ENCODE data around the gene ACACB. TPM values are rescaled to one million over a fixed set of nuclear protein-coding genes. Genes with fewer than 3 reads are reported as not detected.

The ACACB gene
- total and polyA plus RNA-seq, 2 experiments from 2014 or later = 6.2 to 15.4 TPM

- DNase-seq (ENCODE audit: low spot score) (no peak), ATAC-seq (no peak)
- no peaks in the 10 kb centered on the region for H3K9me3 Mint-ChIP-seq
- H3K27ac Mint-ChIP-seq = no peak overlapping the region
- no peak for TF ChIP-seq CTCF (conservative IDR thresholded peaks at IDR 0.05; ENCODE audit: low read depth in 2 of 2)
- TF ChIP-seq ETS1 (IDR thresholded peaks at IDR 0.05) = no peak
- no peak for TF ChIP-seq REST (IDR thresholded peaks at IDR 0.05; ENCODE audit: unreplicated experiment)
- TF ChIP-seq STAT1 (IDR thresholded peaks at IDR 0.05; ENCODE audit: unreplicated experiment) = no peak
- no peak for TF ChIP-seq EZH2 (IDR thresholded peaks at IDR 0.05; ENCODE audit: low read depth, unreplicated experiment)
- no peak for TF ChIP-seq NANOG (IDR thresholded peaks at IDR 0.05; ENCODE audit: borderline replicate concordance)
- no peak for TF ChIP-seq EZH2phosphoT487 (IDR thresholded peaks at IDR 0.05; ENCODE audit: unreplicated experiment)
- TF ChIP-seq JUNB (IDR thresholded peaks at IDR 0.05; ENCODE audit: unreplicated experiment) = no peak
- no peak for TF ChIP-seq ZNF331 (CRISPR knock-in tag; IDR thresholded peaks at IDR 0.05; ENCODE audit: low read depth)
- TF ChIP-seq CREB1 (CRISPR knock-in tag; IDR thresholded peaks at IDR 0.05; ENCODE audit: low read depth) = no peak
- no peak for TF ChIP-seq POLR2AphosphoS5 (IDR thresholded peaks at IDR 0.05; ENCODE audit: low read depth)
- 0 out of 3 replicates have a peak, but pooled peaks cover 3% of the 10 kb centered on the region for H3K36me3 Mint-ChIP-seq (ENCODE audit: low read depth)
- no peak overlapping the region for H2AFZ ChIP-seq
- no peak overlapping the region for H3K4me2 ChIP-seq
- no peaks in the 10 kb centered on the region for H3K4me1 Mint-ChIP-seq
- no peaks in the 10 kb centered on the region for H3K79me2 ChIP-seq (replicated peaks; ENCODE audit: insufficient read depth)
- no peak overlapping the region for H3K4me3 Mint-ChIP-seq
- no peak overlapping the region for H3K27ac ChIP-seq (ENCODE audit: low read depth)
- no peaks in the 10 kb centered on the region for H3K9me2 ChIP-seq (ENCODE audit: insufficient read depth)
- H3K27me3 Mint-ChIP-seq (ENCODE audit: insufficient read depth, low read depth, poor library complexity) = no peaks in the 10 kb centered on the region
- no peak overlapping the region for H3K4me3 ChIP-seq
- H3K36me3 ChIP-seq (ENCODE audit: insufficient read depth) = no peaks in the 10 kb centered on the region
- H3K4me1 ChIP-seq (ENCODE audit: insufficient read depth) = no peaks in the 10 kb centered on the region
- 0 out of 2 replicates have a peak, but pooled peaks cover 5% of the 10 kb centered on the region for H4K20me1 ChIP-seq (replicated peaks; ENCODE audit: insufficient read depth)
- no peaks in the 10 kb centered on the region for H3F3A ChIP-seq (replicated peaks; ENCODE audit: low read depth)
- H3K27me3 ChIP-seq (ENCODE audit: insufficient read depth) = no peaks in the 10 kb centered on the region
These were observed 72.9 kb downstream of the ACACB start for GRCh38 chr12:109189291-109189690.

All from GM23338 (cell line).